ENCODE measurements around the gene DRD4.

The DRD4 gene

DNA sequence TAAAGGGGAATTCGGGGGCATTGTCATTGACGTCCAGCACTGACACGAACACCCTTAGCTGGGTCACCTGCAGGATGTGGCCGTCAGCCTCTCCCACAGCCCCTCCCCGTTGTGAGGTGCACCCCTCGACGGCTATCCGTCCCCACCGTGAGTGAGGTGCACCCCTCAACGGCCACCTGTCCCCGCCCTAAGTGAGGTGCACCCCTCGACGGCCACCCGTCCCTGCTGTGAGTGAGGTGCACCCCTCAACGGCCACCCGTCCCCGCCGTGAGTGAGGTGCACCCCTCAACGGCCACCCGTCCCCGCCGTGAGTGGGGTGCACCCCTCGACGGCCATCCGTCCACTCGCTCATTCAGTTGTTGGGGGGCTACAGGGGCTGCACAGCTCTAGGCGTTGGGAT, 15.2 kb upstream of the DRD4 start:
- no peak for DNase-seq (ENCODE audit: low read depth in 3 of 3)

DNA sequence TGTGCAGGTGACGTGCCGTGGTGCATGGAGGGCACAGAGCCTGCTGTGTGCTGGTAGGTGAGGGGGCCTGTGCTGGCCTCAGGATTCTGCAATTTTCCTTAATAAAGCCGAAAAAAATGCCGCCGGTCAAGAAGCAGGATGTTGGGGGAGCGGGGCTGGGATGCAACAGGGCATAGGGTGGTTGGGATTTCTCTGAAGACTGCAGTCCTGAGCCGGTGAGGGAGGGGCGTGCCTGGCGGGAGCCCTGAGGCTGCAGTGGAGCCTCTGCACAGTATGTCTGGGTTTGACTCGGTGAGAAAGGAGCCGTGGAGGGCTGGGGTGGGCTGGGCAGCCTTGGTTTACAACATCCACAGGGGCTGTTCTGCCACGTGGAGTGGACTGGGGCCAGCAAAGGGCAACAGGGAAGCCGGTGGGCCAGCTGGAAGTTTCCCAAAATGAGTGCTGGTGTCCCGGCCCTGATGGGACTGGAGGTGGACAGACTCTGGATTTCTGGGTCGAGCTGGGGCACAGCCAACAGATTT, 13.7 kb upstream of the DRD4 start:
- no peak for DNase-seq (ENCODE audit: low read depth in 3 of 3)

DNA sequence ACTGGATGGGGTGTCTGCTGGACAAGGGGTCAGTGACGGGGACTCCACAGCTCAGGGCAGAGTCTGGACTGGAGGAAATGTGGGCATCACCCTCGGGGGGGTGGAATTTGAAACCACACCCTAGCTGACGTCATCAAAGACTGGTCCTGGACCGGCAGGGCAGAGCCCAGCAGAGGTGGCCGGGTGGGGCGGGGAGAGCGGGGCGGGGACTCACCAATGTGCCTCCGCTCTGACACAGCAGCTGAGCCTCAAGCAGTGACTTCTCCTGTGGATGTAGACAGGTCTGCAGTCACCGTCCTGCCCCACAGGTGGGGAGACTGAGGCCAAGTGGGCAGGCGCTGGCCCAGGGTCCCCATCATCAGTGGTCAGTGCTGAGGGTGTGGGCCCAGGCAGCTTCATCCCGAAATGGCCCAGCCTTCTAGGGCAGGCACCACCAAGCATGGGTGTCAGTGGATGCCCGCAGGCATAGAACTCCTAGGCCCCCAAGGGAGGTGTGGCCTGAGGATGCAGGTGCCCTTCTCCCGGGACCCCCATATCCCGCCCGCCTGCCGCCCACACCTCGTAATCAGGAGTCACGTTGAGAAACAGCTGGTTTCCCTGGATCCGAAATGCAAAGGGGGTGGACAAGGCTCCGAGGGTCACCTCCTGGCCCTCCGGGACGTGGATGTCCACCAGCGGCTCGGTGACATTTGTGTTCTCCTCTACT, 12.9 kb upstream of the DRD4 start:
- DNase-seq (ENCODE audit: low read depth in 3 of 3) = no peak

DNA sequence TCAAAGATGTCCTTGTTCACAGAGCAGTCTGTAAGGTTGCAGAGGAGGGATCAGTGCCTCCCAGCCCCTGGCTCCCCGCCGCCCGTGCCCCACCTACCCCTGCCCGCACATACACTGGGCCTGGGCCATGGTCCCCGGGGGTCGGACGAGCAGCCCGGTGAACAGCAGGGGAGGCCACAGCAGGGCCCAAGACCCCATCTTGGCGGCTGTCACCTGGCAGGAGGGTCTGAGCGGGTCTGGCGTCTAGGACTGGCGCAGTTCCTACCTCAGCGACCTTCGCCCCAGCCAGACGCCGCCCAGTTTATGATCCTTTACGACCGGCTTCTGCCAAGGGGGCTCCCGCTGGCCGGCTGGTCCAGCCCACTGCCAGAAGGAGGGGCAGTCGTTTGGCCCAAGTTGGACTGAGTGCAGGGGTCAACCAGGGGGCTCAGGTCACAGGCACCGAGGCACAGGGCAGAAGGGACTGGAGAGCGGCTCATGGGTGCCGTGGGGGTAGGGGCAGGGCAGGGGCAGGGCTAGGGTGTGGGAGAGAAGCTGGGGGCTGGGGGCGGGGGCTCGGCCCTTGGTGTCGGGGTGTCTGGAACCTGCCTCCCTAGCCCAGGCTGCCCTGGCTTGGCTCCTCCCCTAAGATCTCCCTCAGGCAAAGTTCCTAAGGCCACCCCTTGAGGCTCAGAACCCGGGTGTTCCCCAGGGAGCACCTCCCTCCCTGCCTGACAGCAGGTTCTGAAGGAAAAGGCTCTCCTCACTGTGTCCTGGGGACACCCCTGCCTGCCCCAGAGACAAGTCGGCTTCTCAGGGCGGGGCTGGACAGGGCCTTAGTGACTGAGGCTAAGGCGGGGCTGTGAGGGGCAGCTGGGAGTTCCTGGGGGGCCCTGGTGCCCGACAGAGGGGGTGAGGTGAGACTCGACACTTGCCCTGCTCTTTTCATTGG, 12.1 kb upstream of the DRD4 start, which contains the start of gene CDHR5:
CDHR5 (minus strand) TSS at position 251 of the 931 bp plus-strand sequence; CDS start at position 198, 53 bp downstream.
- no peak for DNase-seq (ENCODE audit: low read depth in 3 of 3)

DNA sequence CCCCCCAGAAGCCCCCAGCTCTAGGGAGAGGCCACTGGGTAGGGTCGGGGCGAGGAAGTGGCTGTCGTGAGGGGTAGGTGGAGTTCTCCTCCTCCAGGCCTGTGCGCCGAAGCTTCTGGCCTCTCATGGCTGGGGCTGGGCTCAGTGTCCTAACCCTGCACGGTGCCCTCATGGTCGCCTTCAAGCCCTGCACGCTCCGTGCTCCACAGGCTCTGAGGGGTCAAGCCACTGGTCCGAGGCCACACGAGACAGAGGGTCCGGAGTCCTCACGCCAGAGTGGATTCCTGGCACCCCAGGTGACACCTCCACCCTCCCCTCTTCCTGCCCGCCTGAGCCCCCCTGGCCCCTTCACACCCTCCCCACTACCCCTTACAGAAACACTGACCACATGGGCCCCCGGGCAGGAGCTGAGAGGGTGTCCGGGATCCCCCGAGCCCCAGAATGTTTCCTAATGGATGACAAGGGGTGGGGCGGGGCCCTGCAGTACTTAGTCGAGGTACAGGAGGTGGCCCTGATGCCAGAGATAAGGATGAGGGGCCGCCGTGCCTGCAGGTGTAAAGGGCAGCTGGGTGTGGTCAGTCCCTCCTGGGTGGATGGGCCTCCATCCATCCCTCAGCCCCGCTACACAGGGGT, 11.3 kb upstream of the DRD4 start:
- DNase-seq (ENCODE audit: low read depth in 3 of 3) = no peak

DNA sequence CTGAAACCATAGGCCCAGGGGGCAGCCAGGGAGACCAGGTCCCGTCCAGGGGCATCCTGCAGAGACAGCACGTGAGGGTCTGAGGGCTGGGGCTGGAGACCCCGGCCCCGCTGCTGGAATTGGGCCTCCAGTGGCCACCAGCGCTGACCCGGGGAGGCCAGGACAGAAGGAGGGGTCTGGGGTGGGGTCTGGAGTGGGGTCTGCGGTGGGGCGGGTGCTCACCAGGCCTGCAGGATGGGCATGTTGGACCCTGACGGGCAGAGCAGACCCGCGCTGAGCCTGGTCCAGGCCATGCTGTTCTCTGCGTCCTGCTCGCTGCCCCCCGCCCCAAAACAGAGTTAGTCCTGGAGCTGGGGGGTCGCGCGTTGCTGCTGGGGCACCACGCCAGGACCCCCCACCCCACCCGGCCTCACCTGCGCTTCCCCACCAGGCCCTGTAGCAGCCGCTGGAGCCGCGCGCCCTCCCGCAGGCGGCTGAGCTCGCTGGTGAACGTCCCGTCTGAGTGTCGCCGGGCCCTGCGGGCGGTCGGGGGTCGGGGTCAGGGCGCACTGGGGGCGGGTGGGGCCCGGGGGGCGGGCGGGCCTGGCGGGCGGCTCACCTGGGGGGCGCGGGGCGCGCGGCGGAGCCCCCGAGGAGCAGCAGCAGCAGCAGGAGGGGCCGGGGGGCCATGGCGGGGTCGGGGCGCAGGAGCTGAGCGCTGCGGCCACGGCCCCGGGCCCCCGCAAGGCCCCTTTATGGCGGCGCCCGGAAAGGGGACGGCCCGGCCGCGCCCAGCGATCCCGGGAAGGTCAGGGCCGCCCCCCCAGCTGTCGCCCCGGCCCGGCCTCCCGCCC, 10.4 kb upstream of the DRD4 start, which contains the start of gene SCT:
SCT (minus strand) TSS at position 707 of the 833 bp plus-strand sequence; CDS start at position 669, 38 bp downstream.
- no peak for DNase-seq (ENCODE audit: low read depth in 3 of 3)

DNA sequence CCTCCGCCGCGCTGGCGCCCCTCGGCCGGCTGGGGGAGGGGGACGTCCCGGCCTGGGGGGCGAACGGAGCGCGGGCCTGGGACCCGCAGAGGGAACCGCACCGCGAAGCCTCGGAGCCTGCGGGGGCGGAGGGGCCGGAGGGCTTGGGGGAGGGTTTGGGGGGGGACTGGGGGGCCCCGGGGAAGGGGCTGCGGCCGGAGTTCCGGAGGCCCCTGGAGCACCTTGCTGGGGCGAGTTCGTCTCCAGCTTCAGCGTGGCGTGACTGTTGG, 9.8 kb upstream of the DRD4 start:
- DNase-seq (ENCODE audit: low read depth in 3 of 3) = no peak

DNA sequence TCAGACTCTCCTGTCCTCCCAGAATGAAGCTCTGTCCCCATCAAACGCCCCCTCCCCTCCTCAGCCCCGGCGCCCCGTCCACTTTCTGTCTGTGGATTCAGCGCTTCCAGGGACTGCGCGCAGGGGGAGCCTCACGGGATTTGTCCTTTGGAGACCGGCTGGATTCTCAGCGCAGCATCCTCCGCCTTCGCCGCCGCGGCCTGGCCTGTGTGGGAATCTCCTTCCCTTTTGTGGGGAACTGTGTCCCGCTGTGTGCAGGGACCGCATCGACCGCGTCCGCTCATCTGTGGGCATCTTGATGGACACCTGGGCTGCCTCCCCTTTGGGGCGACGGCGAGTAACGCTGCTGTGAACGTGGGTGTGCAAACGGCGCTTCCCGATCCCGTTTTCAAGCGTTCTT, 9.0 kb upstream of the DRD4 start:
- no peak for DNase-seq (ENCODE audit: low read depth in 3 of 3)

DNA sequence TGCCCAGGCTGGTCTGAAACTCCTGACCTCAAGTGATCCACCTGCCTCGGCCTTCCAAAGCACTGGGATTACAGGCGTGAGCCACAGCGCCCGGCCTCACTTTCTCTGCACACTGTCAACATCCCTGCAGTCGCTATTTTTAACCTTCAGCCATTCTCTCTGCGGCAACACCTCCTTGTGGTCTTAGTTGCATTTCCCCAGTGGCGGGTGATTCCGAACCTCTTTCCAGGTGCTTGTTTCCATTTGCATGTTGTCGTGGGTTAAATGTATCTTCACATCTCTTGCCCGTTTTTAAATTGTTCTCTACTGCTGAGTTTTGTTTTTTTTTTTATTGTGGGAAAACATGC, 7.9 kb upstream of the DRD4 start:
- DNase-seq (ENCODE audit: low read depth in 3 of 3) = no peak

DNA sequence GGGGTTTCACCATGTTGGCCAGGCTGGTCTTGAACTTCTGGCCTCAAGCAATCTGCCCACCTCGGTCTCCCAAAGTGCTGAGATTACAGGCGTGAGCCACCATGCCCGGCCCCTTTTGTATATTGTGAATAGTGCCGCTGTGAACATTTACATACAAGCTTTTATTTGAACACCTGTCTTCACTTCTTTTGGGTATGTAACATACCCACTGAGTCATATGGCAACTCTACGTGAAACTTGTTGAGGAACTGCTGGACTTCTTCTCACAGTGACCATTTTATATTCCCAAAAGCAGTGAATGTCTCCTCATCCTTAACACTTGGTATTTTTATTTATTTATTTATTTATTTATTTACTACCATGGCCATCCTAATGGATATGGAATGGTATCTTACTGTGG, 6.2 kb upstream of the DRD4 start:
- no peak for DNase-seq (ENCODE audit: low read depth in 3 of 3)

DNA sequence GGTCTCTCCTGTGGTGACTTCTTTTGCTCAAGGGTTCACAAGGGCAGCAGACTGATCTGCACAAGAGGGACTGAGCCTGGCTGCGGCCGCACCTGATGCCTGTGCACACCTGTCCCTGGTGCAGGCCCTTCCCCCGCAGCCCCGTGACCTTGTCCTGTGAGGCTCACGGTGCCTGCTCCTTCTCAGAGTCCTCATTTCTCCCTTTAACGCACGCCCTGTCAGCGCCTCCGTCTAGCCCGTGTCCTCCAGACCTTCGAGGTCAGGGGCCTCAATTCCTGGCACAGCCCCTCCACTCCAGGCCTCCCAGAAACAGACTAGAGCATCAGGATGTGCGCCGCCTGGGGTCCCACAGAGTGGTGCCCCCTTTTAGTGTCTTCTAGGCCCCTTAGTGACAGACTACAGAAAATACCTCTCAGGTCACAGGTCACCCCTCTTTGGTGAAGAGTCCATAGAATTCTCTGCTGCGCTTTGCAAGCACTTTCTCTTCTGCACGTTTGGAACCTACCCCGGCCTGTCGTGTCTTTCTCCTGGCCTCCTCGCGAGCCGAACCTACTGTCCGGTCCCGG, 1.0 kb upstream of the DRD4 start:
- no peak for DNase-seq (ENCODE audit: low read depth in 3 of 3)

DNA sequence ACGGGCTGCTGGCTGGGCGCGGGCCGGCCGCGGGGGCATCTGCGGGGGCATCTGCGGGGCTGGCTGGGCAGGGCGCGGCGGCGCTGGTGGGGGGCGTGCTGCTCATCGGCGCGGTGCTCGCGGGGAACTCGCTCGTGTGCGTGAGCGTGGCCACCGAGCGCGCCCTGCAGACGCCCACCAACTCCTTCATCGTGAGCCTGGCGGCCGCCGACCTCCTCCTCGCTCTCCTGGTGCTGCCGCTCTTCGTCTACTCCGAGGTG, 194 bp downstream of the DRD4 start:
- no peak for DNase-seq (ENCODE audit: low read depth in 3 of 3)

DNA sequence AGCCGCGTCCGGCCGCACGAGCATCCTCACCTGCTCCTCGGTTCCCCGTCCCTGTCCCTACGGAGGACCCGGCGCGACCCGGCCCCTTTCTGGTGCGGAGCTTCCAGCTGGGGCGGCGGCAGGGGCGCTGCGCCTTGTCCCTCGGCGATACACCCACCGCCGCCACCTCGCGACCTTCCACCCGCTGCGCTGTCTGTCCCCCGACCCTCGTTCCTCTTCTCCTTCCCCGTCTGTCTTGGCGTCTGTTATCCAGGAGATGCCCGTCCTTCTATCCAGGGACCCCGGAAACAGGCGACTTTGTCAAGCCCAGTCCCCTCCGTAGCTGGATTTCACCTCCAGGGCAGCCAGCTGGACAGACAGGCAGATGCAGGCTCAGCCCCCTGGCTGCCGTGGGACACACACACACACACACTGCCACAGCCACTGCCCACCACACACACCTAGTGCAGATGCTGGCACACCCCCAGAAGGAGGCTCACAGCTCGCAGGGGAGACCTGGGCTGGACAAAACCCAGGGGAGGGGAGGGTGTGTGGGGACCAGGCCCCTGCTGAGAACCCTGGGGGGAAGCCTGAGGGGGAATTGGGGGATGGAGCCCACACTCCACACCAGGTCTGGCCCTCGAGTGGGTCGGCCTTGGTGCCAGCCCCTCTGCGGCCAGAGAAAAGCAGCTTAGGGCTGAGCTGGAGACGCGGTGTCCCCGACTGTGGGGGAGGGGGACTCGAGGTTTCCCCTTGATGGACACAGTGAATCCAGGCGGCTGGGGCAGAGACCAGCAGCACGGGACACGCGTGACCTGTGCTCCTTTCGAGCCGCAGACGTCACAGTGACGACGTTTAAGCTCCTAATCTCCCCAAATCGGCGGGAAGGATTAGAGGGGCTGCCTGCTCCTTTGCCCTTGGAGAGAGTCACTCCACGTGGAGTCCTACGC, 788 bp downstream of the DRD4 start:
- DNase-seq (ENCODE audit: low read depth in 3 of 3) = no peak

DNA sequence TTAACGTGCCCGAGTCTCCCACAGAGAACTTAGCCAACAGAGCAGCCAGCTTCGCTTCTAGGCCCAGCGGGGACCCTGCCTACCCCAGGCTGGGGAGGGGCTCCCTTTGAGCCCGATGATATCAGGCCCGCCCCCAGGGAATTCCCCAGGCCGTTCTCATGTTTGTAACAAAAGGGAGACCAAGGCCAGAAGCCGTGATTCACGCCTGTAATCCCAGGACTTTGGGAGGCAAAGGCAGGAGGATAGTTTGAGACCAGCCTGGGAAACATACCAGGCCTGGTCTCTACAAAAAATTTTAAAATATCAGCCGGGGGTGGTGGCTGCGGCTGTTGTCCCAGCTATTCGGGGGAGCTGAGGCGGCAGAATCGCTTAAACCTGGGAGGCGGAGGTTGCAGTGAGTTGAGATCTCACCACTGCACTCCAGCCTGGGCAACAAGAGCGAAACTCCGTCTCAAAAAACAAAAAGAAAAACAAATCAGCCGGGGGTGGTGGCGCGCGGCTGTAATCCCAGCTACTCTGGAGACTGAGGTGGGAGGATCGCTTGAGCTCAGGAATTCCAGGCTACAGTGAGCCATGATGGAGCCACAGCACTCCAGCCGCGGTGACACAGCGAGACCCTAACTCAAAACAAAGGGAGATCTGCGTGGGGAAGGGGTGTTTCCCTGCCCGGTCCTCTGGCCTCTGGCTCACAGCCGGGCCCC, 1.7 kb downstream of the DRD4 start:
- no peak for DNase-seq (ENCODE audit: low read depth in 3 of 3)

DNA sequence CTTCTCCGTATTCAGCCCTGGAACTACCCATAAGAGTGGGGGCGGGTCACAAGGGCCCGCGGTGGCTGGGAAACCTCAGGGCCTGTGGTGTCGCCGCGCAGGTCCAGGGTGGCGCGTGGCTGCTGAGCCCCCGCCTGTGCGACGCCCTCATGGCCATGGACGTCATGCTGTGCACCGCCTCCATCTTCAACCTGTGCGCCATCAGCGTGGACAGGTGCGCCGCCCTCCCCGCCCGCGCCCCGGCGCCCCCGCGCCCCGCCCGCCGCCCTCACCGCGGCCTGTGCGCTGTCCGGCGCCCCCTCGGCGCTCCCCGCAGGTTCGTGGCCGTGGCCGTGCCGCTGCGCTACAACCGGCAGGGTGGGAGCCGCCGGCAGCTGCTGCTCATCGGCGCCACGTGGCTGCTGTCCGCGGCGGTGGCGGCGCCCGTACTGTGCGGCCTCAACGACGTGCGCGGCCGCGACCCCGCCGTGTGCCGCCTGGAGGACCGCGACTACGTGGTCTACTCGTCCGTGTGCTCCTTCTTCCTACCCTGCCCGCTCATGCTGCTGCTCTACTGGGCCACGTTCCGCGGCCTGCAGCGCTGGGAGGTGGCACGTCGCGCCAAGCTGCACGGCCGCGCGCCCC, 2.4 kb downstream of the DRD4 start:
- DNase-seq (ENCODE audit: low read depth in 3 of 3) = no peak

DNA sequence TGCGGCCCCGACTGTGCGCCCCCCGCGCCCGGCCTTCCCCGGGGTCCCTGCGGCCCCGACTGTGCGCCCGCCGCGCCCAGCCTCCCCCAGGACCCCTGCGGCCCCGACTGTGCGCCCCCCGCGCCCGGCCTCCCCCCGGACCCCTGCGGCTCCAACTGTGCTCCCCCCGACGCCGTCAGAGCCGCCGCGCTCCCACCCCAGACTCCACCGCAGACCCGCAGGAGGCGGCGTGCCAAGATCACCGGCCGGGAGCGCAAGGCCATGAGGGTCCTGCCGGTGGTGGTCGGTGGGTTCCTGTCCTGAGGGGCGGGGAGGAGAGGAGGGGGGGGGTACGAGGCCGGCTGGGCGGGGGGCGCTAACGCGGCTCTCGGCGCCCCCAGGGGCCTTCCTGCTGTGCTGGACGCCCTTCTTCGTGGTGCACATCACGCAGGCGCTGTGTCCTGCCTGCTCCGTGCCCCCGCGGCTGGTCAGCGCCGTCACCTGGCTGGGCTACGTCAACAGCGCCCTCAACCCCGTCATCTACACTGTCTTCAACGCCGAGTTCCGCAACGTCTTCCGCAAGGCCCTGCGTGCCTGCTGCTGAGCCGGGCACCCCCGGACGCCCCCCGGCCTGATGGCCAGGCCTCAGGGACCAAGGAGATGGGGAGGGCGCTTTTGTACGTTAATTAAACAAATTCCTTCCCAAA, 3.1 kb downstream of the DRD4 start:
- DNase-seq (ENCODE audit: low read depth in 3 of 3) = no peak

DNA sequence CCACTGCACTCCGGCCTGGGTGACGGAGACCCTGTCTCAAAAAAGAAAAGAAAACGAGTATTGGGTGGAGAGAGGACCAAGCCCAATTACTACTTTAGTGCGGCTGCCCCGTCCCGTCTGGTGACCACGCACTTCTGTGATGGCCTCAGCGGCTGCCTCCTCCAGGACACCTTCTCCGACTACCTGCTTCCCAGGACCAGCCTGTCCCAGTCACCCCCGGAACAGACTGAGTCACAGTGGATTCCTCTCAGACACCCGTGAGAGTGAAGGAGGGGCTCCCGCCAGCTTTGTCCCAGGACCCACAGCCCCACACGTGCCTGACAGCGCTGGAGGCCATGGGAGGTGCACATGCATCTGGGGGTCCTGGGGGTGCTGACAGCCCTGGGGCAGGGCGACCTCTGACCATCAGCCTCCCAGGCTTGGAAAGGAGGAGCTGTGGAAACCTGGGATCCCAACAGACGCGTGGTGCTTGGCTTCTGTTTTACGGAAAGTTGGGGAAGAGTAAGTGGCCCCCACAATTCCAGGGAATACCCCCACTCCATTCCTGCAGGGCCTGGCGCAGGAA, 4.8 kb downstream of the DRD4 start:
- no peak for DNase-seq (ENCODE audit: low read depth in 3 of 3)

DNA sequence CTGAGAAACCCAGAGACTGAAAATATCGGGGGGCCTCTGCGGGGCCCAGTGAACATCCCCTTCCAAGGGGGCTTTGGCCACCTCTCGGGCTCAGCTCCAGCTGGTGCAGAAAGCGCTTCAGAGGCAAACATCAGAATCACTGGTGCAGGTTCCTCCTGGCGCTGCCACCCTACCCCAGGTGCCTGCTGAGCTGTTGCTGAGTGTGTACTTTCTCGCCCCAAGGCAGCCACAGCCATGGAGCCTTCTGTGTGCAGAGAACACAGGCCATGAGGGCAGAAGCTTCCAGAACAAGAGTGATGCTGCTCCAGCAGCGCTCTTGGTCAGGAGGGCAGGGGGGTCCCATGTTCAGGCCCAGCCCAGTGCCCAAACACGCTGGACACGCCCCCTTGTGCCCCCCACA, 6.3 kb downstream of the DRD4 start:
- DNase-seq (ENCODE audit: low read depth in 3 of 3) = no peak

Measured in stimulated activated CD4-positive, alpha-beta T cell treated with anti-CD3 and anti-CD28 coated beads, TNF-alpha, amount 100 ng/mL, for 24 hours (primary cell).